ENCODE data around the gene GPR180.

Gene GPR180

DNA sequence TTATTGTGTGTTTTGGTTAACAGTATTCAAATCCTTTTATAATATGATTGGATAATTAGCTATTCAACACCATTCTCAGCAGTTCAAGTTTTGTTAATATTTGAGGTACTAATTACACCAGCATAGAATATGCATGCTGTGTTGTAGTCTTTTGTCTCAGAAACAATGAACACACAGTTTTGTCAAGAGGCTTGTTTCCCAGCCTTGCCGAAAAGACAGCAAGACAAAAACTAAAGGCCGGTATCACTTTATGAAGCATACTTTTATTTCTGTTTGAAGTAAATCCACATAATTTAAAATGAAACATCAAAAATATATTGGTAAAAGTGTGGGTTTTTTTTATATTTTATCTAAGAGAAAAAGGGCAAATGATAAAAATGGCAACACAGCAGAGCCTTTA lies 7.5 kb downstream of the GPR180 start:
- H3K9me3 Mint-ChIP-seq, result no peaks in the 10 kb centered on the region
- TF ChIP-seq, protein P1, sequence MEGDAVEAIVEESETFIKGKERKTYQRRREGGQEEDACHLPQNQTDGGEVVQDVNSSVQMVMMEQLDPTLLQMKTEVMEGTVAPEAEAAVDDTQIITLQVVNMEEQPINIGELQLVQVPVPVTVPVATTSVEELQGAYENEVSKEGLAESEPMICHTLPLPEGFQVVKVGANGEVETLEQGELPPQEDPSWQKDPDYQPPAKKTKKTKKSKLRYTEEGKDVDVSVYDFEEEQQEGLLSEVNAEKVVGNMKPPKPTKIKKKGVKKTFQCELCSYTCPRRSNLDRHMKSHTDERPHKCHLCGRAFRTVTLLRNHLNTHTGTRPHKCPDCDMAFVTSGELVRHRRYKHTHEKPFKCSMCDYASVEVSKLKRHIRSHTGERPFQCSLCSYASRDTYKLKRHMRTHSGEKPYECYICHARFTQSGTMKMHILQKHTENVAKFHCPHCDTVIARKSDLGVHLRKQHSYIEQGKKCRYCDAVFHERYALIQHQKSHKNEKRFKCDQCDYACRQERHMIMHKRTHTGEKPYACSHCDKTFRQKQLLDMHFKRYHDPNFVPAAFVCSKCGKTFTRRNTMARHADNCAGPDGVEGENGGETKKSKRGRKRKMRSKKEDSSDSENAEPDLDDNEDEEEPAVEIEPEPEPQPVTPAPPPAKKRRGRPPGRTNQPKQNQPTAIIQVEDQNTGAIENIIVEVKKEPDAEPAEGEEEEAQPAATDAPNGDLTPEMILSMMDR (IDR thresholded peaks at IDR 0.05; ENCODE audit: unreplicated experiment in 3 of 3), result no peak
- peaks cover 35% of the 10 kb centered on the region for H3K36me3 Mint-ChIP-seq (ENCODE audit: low read depth)
- no peaks in the 10 kb centered on the region for H3K4me1 Mint-ChIP-seq
- H3K27me3 Mint-ChIP-seq (ENCODE audit: low read depth), result no peaks in the 10 kb centered on the region
- H3K27ac Mint-ChIP-seq, result no peak overlapping the region
- H3K4me3 Mint-ChIP-seq, result no peak overlapping the region

DNA sequence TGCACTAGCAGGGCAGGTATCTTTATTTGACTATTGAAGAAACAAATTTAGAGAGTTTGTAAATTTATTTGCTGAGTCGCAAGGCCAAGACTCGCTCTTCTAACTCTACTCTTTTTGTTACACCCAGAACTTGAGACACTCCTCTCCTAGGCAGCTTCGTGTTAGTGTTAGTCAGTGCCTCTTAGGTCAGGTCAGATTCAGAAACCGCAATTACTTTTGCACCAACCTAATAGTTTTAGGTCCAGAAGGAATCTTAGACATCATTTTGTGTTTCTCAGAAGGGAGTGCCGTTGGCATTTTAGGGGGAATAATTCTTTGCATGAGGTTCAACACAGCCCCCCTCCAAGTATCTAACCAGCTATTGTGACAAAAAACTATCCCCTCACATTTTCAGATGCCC lies 8.8 kb downstream of the GPR180 start:
- H3K9me3 Mint-ChIP-seq, result no peaks in the 10 kb centered on the region

DNA sequence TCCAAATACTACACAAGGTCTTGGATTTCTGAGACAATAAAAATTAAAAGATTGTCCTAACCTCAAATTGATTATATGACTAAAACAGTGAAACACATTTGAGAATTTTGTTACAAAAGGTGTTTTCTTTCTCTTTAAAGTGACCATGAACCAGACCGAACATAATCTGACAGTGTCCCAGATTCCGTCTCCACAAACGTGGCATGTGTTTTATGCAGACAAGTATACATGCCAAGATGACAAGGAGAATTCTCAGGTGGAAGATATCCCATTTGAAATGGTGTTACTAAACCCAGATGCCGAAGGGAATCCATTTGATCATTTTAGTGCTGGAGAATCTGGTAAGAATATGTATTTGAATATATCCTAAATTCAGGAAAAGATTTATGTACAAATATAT lies 10.4 kb downstream of the GPR180 start:
- Mint-ChIP-seq H3K36me3 (ENCODE audit: low read depth) (peaks cover 31% of the 10 kb centered on the region), H3K27ac (no peak overlapping the region), H3K9me3 (no peaks in the 10 kb centered on the region), H3K4me3 (no peak overlapping the region), H3K27me3 (ENCODE audit: low read depth) (no peaks in the 10 kb centered on the region), H3K4me1 (no peaks in the 10 kb centered on the region)
- TF ChIP-seq, protein P1 (IDR thresholded peaks at IDR 0.05; ENCODE audit: unreplicated experiment in 3 of 3), result no peak

More for the DNA sequence above, 8.8 kb downstream of the GPR180 start:
- TF ChIP-seq, protein P1 (IDR thresholded peaks at IDR 0.05; ENCODE audit: unreplicated experiment in 3 of 3), result no peak
- H3K4me1 Mint-ChIP-seq, result no peaks in the 10 kb centered on the region
- H3K4me3 Mint-ChIP-seq, result no peak overlapping the region
- no peaks in the 10 kb centered on the region for H3K27me3 Mint-ChIP-seq (ENCODE audit: low read depth)
- H3K36me3 Mint-ChIP-seq (ENCODE audit: low read depth), result peaks cover 39% of the 10 kb centered on the region
- no peak overlapping the region for H3K27ac Mint-ChIP-seq

DNA sequence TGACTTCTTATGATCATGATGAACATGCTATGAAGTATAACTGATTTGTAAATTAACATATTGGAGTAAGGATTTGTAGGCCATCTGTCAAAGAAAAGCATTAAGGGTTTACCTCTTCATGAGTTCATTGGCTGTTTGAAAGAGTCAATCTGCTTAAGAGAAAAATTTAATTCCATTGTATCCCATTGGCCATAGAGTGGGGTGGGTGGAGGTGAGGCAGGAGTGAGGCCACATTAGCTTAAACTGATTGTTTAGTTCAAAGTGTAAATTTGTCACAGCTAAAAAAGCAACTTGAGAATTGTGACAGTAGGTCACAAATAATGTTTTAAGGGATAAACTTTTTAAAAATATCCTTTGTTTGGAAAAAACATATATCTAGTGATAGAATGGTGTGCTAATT lies 11.4 kb downstream of the GPR180 start:
- Mint-ChIP-seq H3K9me3 (no peaks in the 10 kb centered on the region), H3K27ac (no peak overlapping the region), H3K4me3 (no peak overlapping the region), H3K4me1 (no peaks in the 10 kb centered on the region), H3K27me3 (ENCODE audit: low read depth) (no peaks in the 10 kb centered on the region), H3K36me3 (ENCODE audit: low read depth) (peaks cover 27% of the 10 kb centered on the region)
- TF ChIP-seq, protein P1 (IDR thresholded peaks at IDR 0.05; ENCODE audit: unreplicated experiment in 3 of 3), result no peak

DNA sequence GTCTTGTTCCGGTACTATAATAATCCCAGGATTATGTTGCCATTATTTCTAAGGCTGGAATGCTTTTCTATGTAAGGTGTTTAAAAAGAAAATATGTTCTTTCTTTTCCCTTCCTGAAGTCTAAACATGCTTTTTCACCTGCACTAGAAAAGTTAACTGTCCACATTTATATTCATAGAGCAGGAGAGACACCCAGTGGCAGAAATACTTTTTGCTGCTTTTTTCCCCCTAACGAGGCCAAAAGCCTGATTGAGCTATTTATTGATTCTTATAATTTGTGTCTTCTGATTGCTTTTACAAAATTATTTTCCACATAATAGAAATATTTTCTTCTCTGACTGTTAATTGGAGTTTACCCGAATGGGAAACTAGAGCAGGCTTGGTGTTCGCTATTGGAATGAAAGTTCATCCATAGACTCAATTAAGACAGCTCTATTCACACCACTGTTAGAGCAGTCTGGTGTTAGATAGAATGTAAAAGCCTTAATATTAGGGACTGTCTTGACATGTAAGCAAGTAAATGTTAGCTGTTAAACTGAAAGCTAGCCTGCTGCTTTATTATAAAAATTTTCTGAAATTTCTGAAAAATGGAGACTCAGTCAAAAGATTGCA lies 15.8 kb downstream of the GPR180 start:
- H3K9me3 Mint-ChIP-seq, result no peaks in the 10 kb centered on the region
- peaks cover 33% of the 10 kb centered on the region for H3K36me3 Mint-ChIP-seq (ENCODE audit: low read depth)
- TF ChIP-seq, protein P1 (IDR thresholded peaks at IDR 0.05; ENCODE audit: unreplicated experiment in 3 of 3), result peak; percentile 65 to 74 (median 71)
- H3K4me1 Mint-ChIP-seq, result no peaks in the 10 kb centered on the region
- no peak overlapping the region for H3K27ac Mint-ChIP-seq
- H3K4me3 Mint-ChIP-seq, result no peak overlapping the region
- H3K27me3 Mint-ChIP-seq (ENCODE audit: low read depth), result no peaks in the 10 kb centered on the region

DNA sequence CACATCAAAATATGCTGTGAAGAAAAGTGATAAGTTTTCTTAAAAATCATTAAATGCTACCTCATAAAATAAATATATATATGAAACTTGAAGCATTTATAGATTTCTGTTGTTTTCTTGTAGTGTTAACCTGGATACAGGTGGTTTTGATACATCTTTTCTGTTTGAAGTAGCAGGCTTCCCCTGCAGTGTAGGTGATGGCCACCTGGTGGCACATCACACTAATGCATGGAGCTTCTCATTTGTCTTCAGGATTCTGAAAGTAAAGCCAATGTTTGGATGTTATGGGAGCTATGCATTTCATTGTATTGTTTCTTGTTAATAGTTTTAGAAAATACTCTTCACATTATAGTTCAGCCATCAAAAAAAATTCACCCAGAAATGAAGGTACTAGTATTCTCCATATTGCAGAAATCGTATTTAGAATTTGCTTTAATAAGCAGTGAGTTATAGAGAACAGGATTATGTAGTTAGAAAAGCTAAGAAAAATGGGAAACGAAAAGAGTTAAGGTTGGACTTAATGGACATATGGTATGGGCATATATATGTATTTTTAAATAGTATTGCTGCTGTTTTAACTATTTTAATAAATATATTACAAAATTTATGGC lies 18.7 kb downstream of the GPR180 start:
- no peaks in the 10 kb centered on the region for H3K27me3 Mint-ChIP-seq (ENCODE audit: low read depth)
- no peaks in the 10 kb centered on the region for H3K4me1 Mint-ChIP-seq
- TF ChIP-seq, protein P1 (IDR thresholded peaks at IDR 0.05; ENCODE audit: unreplicated experiment in 3 of 3), result peak; percentile 84 to 86 (median 85)
- H3K9me3 Mint-ChIP-seq, result no peaks in the 10 kb centered on the region
- H3K27ac Mint-ChIP-seq, result no peak overlapping the region
- H3K36me3 Mint-ChIP-seq (ENCODE audit: low read depth), result peaks cover 36% of the 10 kb centered on the region
- no peak overlapping the region for H3K4me3 Mint-ChIP-seq

Measured in nephron (organoid).